Duodenal mucosa (tissue), 2 donors: ENCODE results near the gene LRRK2.

Experiments used
- H3K27ac ChIP-seq: one replicate; pipeline ENCODE4 v1.7.0; 2013; ENCODE audit warnings: low read depth, low read length
- H3K27me3 ChIP-seq, 2 donors: one replicate each; pipeline ENCODE4 v1.7.0; 2013; ENCODE audit warnings: low read length in 2 of 2, control low read depth in 1 of 2; ENCODE audit not compliant: insufficient read depth in 2 of 2, control insufficient read depth in 1 of 2
- H3K36me3 ChIP-seq, 2 donors: one replicate each; pipeline ENCODE4 v1.7.0; 2013; ENCODE audit warnings: low read length in 2 of 2, control low read depth in 1 of 2; ENCODE audit not compliant: insufficient read depth in 2 of 2, control insufficient read depth in 1 of 2
- H3K4me1 ChIP-seq, 2 donors: one replicate each; pipeline ENCODE4 v1.7.0; 2013; ENCODE audit warnings: low read length in 2 of 2, control low read depth in 1 of 2; ENCODE audit not compliant: insufficient read depth in 2 of 2, control insufficient read depth in 1 of 2
- H3K4me3 ChIP-seq, 2 donors: one replicate each; pipeline ENCODE4 v1.7.0; 2013; ENCODE audit warnings: low read length in 2 of 2, low read depth in 1 of 2
- H3K9ac ChIP-seq, 2 donors: one replicate each; pipeline ENCODE4 v1.7.0; 2013; ENCODE audit warnings: low read length in 2 of 2, low read depth in 1 of 2
- H3K9me3 ChIP-seq, 2 donors: one replicate each; pipeline ENCODE4 v1.7.0; 2013; ENCODE audit warnings: low read length in 2 of 2, control low read depth in 1 of 2; ENCODE audit not compliant: control insufficient read depth in 1 of 2

The LRRK2 gene

DNA sequence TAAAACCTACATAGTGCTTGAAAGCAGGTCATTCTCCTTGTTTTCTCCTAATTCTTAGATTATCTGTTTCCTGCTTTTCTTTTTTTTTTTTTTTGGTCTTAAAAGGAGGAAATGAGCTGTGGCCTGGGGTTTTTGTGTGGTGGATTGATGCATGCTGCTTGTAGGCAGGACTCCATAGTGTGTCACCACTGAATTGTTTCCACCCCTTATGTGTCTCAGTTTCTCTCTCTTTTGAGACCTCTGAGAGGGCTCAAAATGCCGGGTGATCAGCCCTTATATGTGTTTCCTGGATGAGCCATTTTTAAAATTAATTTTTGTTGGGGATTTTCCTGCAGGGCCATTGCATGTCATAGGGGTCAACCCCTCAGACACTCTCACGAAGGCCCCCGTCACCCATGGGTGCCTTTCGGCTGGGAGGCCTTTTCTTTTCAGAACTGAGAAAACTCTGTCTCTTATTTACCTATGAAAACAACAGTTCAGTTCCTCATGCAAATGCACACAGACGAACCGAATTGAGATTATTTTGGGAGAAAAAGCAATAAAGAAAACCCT, 32.0 kb upstream of the LRRK2 start:
- no peaks in the 10 kb centered on the region for H3K4me1 ChIP-seq
- H3K27ac ChIP-seq = no peak overlapping the region

DNA sequence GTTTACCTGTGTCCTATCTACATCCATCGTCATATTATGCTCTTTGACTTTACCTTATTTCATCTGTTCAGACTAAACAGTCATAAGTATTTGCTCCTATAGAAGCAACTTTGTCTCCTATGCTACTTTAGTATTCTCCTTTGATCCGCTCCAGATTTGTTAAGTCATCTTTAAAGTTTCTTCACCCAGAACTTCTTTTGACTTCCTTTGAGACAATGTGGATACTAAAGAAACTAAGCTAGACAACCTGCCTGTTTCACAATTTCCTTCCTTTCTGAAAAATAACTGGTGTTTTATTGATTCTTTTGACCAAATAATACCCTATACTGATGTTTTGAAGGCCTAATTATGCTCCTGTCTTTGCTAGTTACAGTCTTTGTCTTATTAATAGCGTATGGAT, 30.0 kb upstream of the LRRK2 start:
- Histone ChIP-seq H3K36me3 (no peaks in the 10 kb centered on the region), H3K4me1 (no peaks in the 10 kb centered on the region), H3K4me3 (no peak overlapping the region), H3K27ac (no peak overlapping the region), H3K9ac (no peak overlapping the region), H3K9me3 (peaks cover 0 to 3% of the 10 kb centered on the region in 2 donors), H3K27me3 (no peaks in the 10 kb centered on the region)

More for the DNA sequence above, 32.0 kb upstream of the LRRK2 start:
- no peak overlapping the region for H3K9ac ChIP-seq
- H3K36me3 ChIP-seq = no peaks in the 10 kb centered on the region
- H3K27me3 ChIP-seq = no peaks in the 10 kb centered on the region
- H3K4me3 ChIP-seq = no peak overlapping the region
- peaks cover 0 to 3% of the 10 kb centered on the region in 2 donors for H3K9me3 ChIP-seq

DNA sequence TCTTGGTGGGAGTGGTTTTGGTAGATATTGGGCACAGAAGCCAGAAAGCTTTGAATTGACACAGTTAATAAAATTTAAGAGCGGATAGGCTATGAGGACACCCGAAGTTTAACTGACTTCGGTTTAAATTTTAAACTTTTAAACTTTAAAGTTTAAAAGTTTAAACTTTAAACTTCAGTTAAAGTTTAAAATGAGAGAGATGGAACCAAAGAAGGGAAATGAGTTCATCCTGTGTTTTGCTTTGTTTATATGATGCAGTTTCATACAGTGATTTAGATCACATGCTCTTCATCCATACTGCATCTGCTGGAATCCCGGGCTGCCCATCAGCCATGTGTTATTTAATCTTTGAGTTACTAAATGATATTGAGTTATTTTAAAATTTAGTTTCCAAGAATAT, 27.2 kb upstream of the LRRK2 start:
- H3K9me3 ChIP-seq = no peaks in the 10 kb centered on the region
- H3K36me3 ChIP-seq = no peaks in the 10 kb centered on the region
- H3K27me3 ChIP-seq = no peaks in the 10 kb centered on the region
- no peak overlapping the region for H3K9ac ChIP-seq
- H3K4me1 ChIP-seq = no peaks in the 10 kb centered on the region
- no peak overlapping the region for H3K4me3 ChIP-seq
- H3K27ac ChIP-seq = no peak overlapping the region

DNA sequence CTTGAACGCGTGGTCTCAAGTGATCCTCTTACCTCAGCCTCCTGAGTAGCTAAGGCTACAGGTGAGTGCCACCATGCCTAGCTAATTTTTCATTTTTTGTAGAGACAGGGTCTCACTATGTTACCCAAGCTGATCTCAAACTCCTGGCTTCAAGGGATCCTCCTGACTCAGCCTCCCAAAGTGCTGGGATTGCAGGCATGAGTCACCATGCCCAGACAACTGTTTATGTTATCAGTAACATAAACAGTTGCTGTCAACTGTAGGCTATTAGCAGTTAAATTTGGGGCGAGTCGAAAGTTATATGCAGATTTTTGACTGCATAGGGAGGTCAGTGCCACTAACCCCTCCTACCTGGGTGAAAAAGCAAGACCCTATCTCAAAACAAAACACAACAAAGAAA, 26.2 kb upstream of the LRRK2 start:
- no peak overlapping the region for H3K9ac ChIP-seq
- no peaks in the 10 kb centered on the region for H3K9me3 ChIP-seq
- no peak overlapping the region for H3K27ac ChIP-seq
- H3K27me3 ChIP-seq = no peaks in the 10 kb centered on the region
- no peaks in the 10 kb centered on the region for H3K4me1 ChIP-seq
- no peaks in the 10 kb centered on the region for H3K36me3 ChIP-seq
- H3K4me3 ChIP-seq = no peak overlapping the region

DNA sequence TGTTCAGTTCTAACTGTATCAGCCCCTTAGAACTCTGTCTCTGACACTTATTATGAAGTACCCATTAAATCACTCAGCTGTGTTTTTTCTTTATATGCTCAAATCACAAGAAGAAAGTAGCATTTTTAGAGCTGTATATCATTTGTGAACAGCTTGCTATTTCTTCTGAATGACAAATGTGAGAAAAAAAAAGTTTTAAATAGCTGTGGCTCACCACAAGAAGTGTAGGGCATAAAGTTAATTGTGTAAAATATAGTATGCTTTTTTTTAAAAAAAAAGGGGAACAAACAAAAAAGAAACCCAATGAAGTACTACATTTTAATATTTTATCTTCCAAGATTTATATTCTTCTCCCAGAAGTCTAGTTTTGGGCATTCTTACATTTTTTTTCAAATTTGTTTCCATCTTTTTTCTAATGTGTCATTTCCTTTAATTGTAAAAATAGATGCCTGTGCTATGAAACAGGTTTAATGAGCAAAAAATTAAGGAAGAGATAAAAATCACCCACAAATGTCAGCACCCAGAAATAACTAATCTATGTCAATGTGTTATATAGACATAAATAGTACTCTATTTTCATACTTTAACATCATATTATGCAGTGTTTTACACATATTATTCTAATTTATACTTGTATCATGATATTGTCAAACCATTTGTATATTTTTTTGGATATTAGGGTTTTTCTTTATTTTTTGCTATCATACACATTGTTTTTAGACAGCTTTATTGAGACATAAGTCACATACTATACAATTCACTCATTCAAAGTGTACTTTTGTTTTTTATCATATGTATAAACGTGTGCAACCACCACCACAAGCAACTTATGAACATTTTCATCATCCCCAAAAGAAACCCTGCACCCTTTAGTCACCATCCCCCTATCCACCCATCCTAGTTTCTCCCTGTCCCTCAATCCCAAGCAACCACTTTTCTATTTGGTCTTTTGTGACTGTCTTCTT, 22.4 kb upstream of the LRRK2 start:
- Histone ChIP-seq H3K9ac (no peak overlapping the region), H3K36me3 (no peaks in the 10 kb centered on the region), H3K4me3 (no peak overlapping the region), H3K9me3 (no peaks in the 10 kb centered on the region), H3K4me1 (no peaks in the 10 kb centered on the region), H3K27me3 (no peaks in the 10 kb centered on the region), H3K27ac (no peak overlapping the region)

DNA sequence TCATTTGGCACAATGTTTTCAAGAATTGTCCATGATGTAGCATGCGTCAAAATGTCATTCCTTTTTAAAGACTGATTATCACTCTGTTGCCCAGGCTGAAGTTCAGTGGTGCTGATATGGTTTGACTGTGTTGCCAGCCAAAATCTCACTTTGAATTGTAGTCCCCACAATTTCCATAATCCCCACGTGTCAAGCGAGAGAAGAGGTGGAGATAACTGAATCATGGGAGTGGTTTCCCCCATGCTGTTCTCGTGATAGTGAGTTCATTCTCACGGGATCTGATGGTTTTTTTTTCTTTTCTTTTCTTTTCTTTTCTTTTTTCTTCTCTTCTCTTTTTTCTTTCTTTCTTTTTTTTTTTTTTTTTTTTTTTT, 21.8 kb upstream of the LRRK2 start:
- H3K4me3 ChIP-seq = no peak overlapping the region
- H3K27ac ChIP-seq = no peak overlapping the region

DNA sequence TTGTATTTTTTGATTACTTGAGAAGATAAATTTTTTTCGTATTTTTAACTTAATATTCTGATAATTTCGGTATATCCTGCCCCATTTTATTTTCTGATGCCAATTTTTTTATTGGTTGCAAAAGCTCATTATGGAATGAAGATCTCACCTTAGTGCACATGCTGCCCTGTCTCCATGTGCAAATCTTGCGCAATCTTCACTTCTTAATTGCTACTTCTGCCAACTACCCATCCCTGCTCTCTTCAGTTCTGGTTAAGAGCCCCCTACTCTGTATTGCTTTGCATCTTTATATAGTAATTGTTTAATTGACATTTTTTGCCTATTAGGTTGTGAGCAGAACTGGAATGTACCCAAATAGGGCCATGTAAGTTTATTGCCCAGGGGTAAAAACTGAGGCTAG, 20.5 kb upstream of the LRRK2 start:
- no peaks in the 10 kb centered on the region for H3K36me3 ChIP-seq
- no peak overlapping the region for H3K27ac ChIP-seq
- no peak overlapping the region for H3K9ac ChIP-seq
- H3K27me3 ChIP-seq = no peaks in the 10 kb centered on the region
- no peaks in the 10 kb centered on the region for H3K9me3 ChIP-seq
- H3K4me1 ChIP-seq = no peaks in the 10 kb centered on the region
- no peak overlapping the region for H3K4me3 ChIP-seq

More for the DNA sequence above, 21.8 kb upstream of the LRRK2 start:
- no peaks in the 10 kb centered on the region for H3K36me3 ChIP-seq
- no peak overlapping the region for H3K9ac ChIP-seq
- H3K27me3 ChIP-seq = no peaks in the 10 kb centered on the region
- H3K4me1 ChIP-seq = no peaks in the 10 kb centered on the region
- H3K9me3 ChIP-seq = no peaks in the 10 kb centered on the region

DNA sequence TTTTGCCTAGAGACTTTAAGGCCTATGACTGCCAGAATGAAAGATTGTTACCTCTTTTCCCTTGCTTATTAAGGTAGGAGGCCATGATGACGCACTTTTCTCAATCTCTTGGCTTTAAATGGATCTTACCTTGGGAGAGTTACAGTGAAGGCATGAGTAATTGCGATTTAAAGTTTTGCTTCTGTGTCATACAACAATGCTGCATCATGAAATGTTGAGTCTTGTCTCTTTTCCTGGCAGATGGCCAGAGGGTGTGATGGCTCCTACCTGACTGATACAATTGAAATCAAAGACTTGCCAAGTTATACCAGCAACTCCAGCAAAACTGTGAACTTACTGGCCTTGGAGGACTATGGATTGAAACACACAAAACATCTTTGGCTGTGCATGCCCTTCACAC, 17.2 kb upstream of the LRRK2 start:
- H3K9ac ChIP-seq = no peak overlapping the region
- H3K9me3 ChIP-seq = no peaks in the 10 kb centered on the region
- H3K4me1 ChIP-seq = no peaks in the 10 kb centered on the region
- H3K36me3 ChIP-seq = no peaks in the 10 kb centered on the region
- H3K4me3 ChIP-seq = no peak overlapping the region
- H3K27ac ChIP-seq = no peak overlapping the region
- no peaks in the 10 kb centered on the region for H3K27me3 ChIP-seq

DNA sequence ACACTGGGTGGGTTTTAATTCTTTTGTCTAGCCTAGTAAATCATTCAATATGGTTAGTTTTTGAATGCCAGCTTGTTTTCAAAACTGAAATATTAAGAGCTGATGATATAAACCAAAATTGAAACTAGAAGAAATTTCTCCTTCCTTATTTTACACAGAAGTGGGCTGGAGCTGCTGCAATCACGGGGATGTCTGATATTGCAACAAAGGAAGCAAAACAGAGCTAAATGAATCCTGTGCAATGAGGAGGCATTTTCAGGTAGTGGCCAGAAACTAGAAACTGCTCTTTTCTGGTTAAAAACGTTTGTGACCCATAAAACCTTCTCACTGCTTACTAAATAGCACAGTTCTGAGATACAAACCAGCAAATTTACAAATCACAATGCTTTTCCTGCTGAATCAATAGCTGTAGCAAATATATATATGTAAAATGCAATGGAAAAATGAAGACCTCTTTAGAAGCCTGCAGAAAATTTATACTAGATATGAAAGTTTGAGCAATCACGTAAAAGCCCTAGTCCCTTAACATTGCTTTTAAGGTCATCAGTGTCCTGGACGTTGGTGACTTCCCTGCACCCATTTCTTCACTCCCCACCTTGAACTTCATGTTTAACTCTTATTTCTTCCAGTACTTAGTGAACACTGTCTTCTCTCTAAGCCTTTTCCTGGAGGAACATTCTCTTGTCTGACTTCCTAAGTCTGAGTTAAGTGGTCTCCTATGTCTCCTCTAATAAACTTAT, 15.9 kb upstream of the LRRK2 start:
- H3K27ac ChIP-seq = no peak overlapping the region
- no peaks in the 10 kb centered on the region for H3K27me3 ChIP-seq
- no peak overlapping the region for H3K4me3 ChIP-seq

DNA sequence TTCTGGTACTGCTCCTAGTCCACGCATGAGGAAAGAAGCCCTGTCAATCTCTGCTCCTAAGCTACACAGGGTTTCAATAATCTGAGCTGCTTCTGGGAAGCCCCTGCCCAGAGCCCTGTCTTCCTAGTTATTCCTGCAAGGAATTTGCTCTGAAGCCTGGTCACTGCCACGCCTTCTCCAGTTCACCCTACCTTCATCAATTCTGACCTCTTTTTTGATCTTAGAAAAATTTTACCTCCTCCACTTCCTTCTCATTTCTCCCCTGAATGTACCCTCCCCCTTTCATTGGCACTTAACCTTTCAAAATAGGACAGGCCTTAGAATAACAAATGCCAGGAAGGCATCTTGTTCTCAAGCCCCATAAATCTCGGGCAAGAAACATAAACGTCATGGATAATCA, 14.9 kb upstream of the LRRK2 start:
- no peak overlapping the region for H3K27ac ChIP-seq
- no peak overlapping the region for H3K9ac ChIP-seq
- H3K9me3 ChIP-seq = peaks cover 0 to 4% of the 10 kb centered on the region in 2 donors
- H3K27me3 ChIP-seq = no peaks in the 10 kb centered on the region
- H3K36me3 ChIP-seq = no peaks in the 10 kb centered on the region
- no peaks in the 10 kb centered on the region for H3K4me1 ChIP-seq
- no peak overlapping the region for H3K4me3 ChIP-seq

More for the DNA sequence above, 15.9 kb upstream of the LRRK2 start:
- H3K9ac ChIP-seq = no peak overlapping the region
- H3K9me3 ChIP-seq = peaks cover 0 to 4% of the 10 kb centered on the region in 2 donors
- no peaks in the 10 kb centered on the region for H3K4me1 ChIP-seq
- no peaks in the 10 kb centered on the region for H3K36me3 ChIP-seq
